ENCODE measurements around the gene PRR7. TPM values are rescaled to one million over a fixed set of nuclear protein-coding genes. Genes with fewer than 3 reads are reported as not detected.

Gene PRR7
- total RNA-seq, 2 donors from 2014 or later: 3.9 to 5.0 TPM

DNA sequence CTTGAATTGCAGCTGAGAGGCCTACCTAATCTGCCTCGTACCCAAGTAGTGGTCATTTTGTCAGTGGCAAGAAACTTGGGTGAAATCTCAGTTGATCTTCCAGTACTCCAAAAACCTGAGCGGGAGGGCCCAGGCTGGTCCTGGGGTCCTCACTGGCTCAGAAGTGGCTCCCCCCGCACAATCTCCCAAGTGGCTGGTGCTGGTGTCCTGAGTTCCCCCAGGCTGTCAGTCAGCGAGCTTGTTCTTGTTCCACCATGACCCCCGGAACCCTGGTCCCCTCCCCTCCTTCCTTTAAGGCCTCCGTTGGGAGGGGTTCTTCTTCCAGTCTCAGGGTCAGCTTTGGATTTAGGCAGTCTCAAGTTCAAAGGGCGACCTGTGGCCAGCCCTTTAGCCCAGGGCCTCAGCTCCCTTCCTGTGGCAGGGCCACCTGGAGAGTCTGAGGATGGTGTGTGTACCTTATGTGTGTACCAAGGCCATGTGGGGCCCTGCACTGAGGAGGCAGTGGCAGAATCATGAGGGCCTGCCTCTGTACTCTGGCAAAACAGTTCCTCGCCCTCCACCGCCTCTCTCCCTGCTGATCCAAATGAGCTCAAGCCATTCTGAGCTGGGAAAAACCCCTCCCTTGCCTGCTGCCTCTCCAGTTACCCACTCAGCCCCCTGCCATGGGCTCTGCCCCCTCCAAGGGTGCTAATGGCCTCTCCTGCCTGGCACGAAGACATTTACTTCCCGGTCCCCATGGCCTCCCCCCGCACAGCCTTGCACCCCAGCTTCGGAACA, 31.3 kb downstream of the PRR7 start:
- H3K27me3 ChIP-seq: no peaks in the 10 kb centered on the region
- H3K27ac ChIP-seq: no peak overlapping the region
- DNase-seq: no peak
- intact Hi-C loops (cut with DNase I): no loop called here
- H3K4me1 ChIP-seq: no peaks in the 10 kb centered on the region
- H3K4me3 ChIP-seq: no peak overlapping the region
- TF ChIP-seq CTCF (IDR thresholded peaks at IDR 0.05): no peak
- no peaks in the 10 kb centered on the region for H3K36me3 ChIP-seq
- no peak overlapping the region for H3K9ac ChIP-seq (ENCODE audit: low read depth in 2 of 2, low read length in 2 of 2)
- H3K9me3 ChIP-seq: no peaks in the 10 kb centered on the region

- Histone ChIP-seq H3K4me3 (no peak overlapping the region), H3K36me3 (no peaks in the 10 kb centered on the region), H3K27me3 (no peaks in the 10 kb centered on the region), H3K4me1 (no peaks in the 10 kb centered on the region), H3K9me3 (no peaks in the 10 kb centered on the region), H3K9ac (ENCODE audit: low read depth in 2 of 2, low read length in 2 of 2) (no peak overlapping the region), H3K27ac (peak overlapping the region; percentile 47)
- intact Hi-C loops (cut with DNase I): no loop called here
- peak; percentile 71 for DNase-seq
- TF ChIP-seq CTCF (IDR thresholded peaks at IDR 0.05): no peak
Measured at GRCh38 chr5:177478711-177479646, 32.4 kb downstream of the PRR7 start.

GRCh38 chr5:177479774-177480173, 33.2 kb downstream of the PRR7 start:
- intact Hi-C loops (cut with DNase I): no loop called here
- no peak for TF ChIP-seq CTCF (IDR thresholded peaks at IDR 0.05)
- H3K9me3 ChIP-seq: no peaks in the 10 kb centered on the region
- no peak for DNase-seq
- H3K4me1 ChIP-seq: no peaks in the 10 kb centered on the region
- H3K27ac ChIP-seq: peak overlapping the region; percentile 47
- H3K36me3 ChIP-seq: no peaks in the 10 kb centered on the region
- H3K9ac ChIP-seq (ENCODE audit: low read depth in 2 of 2, low read length in 2 of 2): peak overlapping the region in 1 of 2 donors; percentile 24
- no peak overlapping the region for H3K4me3 ChIP-seq
- H3K27me3 ChIP-seq: no peaks in the 10 kb centered on the region

DNA sequence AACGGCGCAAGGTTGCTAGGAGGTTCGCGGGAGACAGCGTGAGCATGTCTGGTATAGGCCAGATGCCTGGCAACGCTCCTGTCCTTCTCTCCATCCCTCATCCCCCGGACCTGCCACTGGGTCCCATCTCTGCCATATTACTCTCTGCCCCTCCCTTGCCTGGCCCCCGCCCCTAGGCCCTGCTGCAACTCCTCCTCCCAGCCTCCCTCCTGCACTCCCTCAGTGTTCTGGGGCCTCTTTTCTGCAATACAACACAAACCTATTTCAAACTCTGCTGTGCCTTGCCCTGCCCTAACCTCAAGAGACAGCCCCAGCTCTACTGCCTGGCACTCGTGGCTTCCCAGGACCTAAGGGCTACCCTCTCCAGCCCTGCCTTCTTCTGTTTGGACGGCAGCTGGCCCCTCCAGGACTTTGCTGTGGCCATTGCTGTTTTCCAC, 35.8 kb downstream of the PRR7 start:
- no peak for DNase-seq
- intact Hi-C loops (cut with DNase I): no loop called here
- H3K9me3 ChIP-seq: no peaks in the 10 kb centered on the region
- no peak overlapping the region for H3K9ac ChIP-seq (ENCODE audit: low read depth in 2 of 2, low read length in 2 of 2)
- H3K4me1 ChIP-seq: no peaks in the 10 kb centered on the region
- no peak overlapping the region for H3K27ac ChIP-seq
- no peak overlapping the region for H3K4me3 ChIP-seq
- no peaks in the 10 kb centered on the region for H3K36me3 ChIP-seq
- no peaks in the 10 kb centered on the region for H3K27me3 ChIP-seq
- no peak for TF ChIP-seq CTCF (IDR thresholded peaks at IDR 0.05)

DNA sequence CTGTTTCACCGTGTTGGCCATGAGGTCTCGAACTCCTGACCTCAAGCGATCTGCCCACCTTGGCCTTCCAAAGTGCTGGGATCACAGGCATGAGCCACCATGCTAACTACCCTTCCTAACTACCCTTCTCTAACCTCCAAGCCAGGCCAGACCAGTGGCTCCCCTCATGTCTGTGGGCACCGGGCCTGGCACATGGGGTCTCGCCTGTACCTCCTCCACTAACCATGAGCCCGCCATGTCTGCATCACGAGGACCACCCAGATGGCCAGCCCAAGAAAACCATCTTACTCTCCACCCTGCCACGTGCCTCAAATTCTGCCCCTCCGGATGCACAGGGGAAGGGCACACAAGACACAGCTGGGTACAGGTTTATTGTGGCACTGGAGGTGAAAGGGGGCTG, 36.4 kb downstream of the PRR7 start:
- no peak for DNase-seq
- TF ChIP-seq CTCF (IDR thresholded peaks at IDR 0.05): no peak
- H3K27ac ChIP-seq: no peak overlapping the region
- intact Hi-C loops (cut with DNase I): no loop called here
- no peaks in the 10 kb centered on the region for H3K27me3 ChIP-seq
- no peaks in the 10 kb centered on the region for H3K4me1 ChIP-seq
- H3K4me3 ChIP-seq: no peak overlapping the region
- no peak overlapping the region for H3K9ac ChIP-seq (ENCODE audit: low read depth in 2 of 2, low read length in 2 of 2)
- H3K9me3 ChIP-seq: no peaks in the 10 kb centered on the region
- no peaks in the 10 kb centered on the region for H3K36me3 ChIP-seq

Data from colonic mucosa (tissue), 4 donors.